ENCODE measurements around the gene ATF7IP. TPM values are rescaled to one million over a fixed set of nuclear protein-coding genes. Genes with fewer than 3 reads are reported as not detected.
"Not testable (repeated sequence)": the region's sequence is repeated elsewhere in the genome, so short reads cannot be mapped to it uniquely, and the experiment has no call there.

ATF7IP gene
- total and polyA plus RNA-seq, 2 experiments from 2014 or later = 42.8 to 100 TPM

DNA sequence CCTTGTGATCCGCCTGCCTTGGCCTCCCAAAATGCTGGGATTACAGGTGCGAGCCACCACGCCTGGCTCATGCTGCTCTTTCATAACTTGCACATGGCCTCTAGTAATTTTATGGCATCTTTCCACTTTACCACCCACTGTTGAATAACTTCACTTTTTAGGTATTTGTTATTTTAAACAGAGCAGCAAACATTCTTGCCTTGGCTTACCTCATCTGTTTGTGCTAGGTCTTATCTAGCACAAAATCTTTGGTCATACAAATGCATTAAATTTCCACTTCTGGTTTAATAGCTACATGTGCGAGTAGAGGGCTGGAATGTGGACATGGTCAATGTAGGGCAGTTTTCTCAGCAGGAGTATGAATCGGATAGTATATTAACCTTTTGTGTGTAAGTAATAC, 38.8 kb upstream of the ATF7IP start:
- Histone ChIP-seq H3K4me3 (no peak overlapping the region), H3K4me1 (ENCODE audit: low read depth) (no peaks in the 10 kb centered on the region), H3K36me3 (no peaks in the 10 kb centered on the region), H3K9me3 (ENCODE audit: low read depth) (no peaks in the 10 kb centered on the region), H3K27me3 (no peaks in the 10 kb centered on the region), H3K27ac (no peak overlapping the region)
- no peak for DNase-seq (ENCODE audit: low read depth in 1 of 2, low spot score in 1 of 2)
- TF ChIP-seq, protein P1, sequence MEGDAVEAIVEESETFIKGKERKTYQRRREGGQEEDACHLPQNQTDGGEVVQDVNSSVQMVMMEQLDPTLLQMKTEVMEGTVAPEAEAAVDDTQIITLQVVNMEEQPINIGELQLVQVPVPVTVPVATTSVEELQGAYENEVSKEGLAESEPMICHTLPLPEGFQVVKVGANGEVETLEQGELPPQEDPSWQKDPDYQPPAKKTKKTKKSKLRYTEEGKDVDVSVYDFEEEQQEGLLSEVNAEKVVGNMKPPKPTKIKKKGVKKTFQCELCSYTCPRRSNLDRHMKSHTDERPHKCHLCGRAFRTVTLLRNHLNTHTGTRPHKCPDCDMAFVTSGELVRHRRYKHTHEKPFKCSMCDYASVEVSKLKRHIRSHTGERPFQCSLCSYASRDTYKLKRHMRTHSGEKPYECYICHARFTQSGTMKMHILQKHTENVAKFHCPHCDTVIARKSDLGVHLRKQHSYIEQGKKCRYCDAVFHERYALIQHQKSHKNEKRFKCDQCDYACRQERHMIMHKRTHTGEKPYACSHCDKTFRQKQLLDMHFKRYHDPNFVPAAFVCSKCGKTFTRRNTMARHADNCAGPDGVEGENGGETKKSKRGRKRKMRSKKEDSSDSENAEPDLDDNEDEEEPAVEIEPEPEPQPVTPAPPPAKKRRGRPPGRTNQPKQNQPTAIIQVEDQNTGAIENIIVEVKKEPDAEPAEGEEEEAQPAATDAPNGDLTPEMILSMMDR (IDR thresholded peaks at IDR 0.05; ENCODE audit: low read depth, low read length) = no peak

DNA sequence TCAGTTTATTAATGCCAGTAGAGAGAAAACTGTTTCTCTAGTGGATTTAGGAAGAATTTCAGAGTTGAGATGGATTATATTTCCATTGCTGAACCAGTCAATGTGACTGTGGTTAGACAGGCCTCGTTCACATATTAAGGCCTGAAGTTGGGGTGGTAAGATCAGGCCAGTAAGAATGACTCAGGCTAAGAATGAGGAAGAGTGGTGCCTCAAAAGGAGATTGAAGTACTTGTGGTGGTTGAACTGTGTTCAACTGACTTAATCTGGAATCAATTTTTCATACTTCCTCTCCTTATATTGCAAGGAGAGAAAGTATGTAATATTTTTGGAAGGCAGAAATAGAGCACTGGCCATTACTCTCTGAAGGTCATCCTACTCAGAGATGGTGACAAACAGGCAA, 37.8 kb upstream of the ATF7IP start:
- no peaks in the 10 kb centered on the region for H3K4me1 ChIP-seq (ENCODE audit: low read depth)
- no peak overlapping the region for H3K27ac ChIP-seq
- no peaks in the 10 kb centered on the region for H3K9me3 ChIP-seq (ENCODE audit: low read depth)
- H3K36me3 ChIP-seq = no peaks in the 10 kb centered on the region
- TF ChIP-seq, protein P1 (IDR thresholded peaks at IDR 0.05; ENCODE audit: low read depth, low read length) = no peak
- no peak overlapping the region for H3K4me3 ChIP-seq
- no peaks in the 10 kb centered on the region for H3K27me3 ChIP-seq
- no peak for DNase-seq (ENCODE audit: low read depth in 1 of 2, low spot score in 1 of 2)

DNA sequence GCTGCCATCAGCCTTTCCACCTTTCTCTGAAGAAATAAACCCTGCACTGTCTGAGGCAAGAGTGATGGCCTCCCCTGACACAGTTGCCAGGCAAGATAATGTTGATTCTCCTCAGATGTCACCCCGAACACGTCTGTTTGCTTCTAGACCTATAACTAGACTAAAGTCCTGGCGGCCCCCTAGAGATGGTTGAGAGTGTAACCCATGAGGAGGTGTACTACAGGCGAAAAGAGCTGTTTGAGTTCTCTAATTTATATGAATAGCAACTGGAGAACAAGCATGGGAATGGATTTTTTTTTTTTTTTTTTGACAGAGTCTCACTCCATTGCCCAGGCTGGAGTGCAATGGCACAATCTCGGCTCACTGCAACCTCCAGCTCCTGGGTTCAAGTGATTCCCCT, 33.0 kb upstream of the ATF7IP start:
- Histone ChIP-seq H3K9me3 (ENCODE audit: low read depth) (no peaks in the 10 kb centered on the region), H3K27ac (no peak overlapping the region), H3K4me3 (no peak overlapping the region), H3K4me1 (ENCODE audit: low read depth) (no peaks in the 10 kb centered on the region), H3K36me3 (no peaks in the 10 kb centered on the region), H3K27me3 (no peaks in the 10 kb centered on the region)
- TF ChIP-seq, protein P1 (IDR thresholded peaks at IDR 0.05; ENCODE audit: low read depth, low read length) = no peak
- no peak for DNase-seq (ENCODE audit: low read depth in 1 of 2, low spot score in 1 of 2)

DNA sequence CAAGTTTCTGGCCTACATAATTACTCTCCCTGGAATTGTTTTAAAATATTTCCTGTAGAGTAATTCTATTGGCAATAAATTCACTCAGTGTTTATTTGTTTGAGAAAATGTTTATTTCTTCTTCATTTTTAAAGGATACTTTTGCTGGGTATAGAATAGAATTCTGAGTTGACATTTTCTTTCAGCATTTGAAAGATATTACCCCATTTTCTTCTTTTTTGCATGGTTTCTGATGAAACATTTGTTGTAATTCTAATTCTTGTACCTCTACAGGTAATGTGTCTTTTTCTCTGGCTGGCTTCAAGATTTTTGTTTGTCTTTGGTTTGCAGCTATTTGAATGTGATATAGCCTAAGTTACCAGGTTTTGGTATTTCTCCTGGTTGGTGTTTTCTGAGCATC, 25.1 kb upstream of the ATF7IP start:
- Histone ChIP-seq H3K27me3 (no peaks in the 10 kb centered on the region), H3K4me3 (no peak overlapping the region), H3K27ac (no peak overlapping the region), H3K4me1 (ENCODE audit: low read depth) (no peaks in the 10 kb centered on the region), H3K36me3 (no peaks in the 10 kb centered on the region), H3K9me3 (ENCODE audit: low read depth) (no peaks in the 10 kb centered on the region)
- TF ChIP-seq, protein P1 (IDR thresholded peaks at IDR 0.05; ENCODE audit: low read depth, low read length) = no peak
- no peak for DNase-seq (ENCODE audit: low read depth in 1 of 2, low spot score in 1 of 2)

DNA sequence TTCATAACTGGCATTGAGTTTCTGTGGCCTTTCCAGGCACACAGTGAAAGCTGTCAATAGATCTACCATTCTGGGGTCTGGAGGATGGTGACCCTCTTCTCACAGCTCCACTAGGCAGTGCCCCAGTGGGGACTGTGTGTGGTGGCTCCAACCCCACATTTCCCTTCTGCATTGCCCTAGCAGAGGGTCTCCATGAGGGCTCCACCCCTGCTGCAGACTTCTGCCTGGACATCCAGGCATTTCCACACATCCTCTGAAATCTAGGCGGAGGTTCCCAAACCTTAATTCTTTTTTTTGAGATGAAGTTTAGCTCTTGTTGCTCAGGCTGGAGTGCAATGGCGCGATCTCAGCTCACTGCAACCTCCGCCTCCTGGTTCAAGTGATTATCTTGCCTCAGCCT, 14.0 kb upstream of the ATF7IP start:
- not testable (repeated sequence) for H3K9me3 ChIP-seq (ENCODE audit: low read depth); DNase-seq (ENCODE audit: low read depth in 1 of 2, low spot score in 1 of 2); H3K27me3 ChIP-seq; H3K27ac ChIP-seq; H3K36me3 ChIP-seq; H3K4me3 ChIP-seq; H3K4me1 ChIP-seq (ENCODE audit: low read depth)

DNA sequence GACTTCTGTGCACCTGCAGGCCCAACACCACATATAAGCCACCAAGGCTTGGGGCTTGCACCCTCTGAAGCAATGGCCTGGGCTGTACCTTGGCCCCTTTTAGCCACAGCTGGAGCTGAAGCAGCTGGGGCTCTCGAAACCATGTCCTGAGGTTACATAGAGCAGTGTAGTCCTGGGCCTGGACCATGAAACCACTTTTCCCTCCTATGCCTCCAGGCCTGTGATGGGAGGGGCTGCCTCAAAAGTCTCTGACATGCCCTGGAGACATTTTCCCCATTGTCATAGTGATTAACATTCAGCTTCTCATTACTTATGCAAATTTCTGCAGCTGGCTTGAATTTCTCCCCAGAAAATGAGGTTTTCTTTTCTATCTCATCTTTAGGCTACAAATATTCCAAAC, 13.4 kb upstream of the ATF7IP start:
- H3K4me1 ChIP-seq (ENCODE audit: low read depth); DNase-seq (ENCODE audit: low read depth in 1 of 2, low spot score in 1 of 2); H3K27me3 ChIP-seq; H3K36me3 ChIP-seq; H3K9me3 ChIP-seq (ENCODE audit: low read depth); H3K27ac ChIP-seq; H3K4me3 ChIP-seq: not testable (repeated sequence)

DNA sequence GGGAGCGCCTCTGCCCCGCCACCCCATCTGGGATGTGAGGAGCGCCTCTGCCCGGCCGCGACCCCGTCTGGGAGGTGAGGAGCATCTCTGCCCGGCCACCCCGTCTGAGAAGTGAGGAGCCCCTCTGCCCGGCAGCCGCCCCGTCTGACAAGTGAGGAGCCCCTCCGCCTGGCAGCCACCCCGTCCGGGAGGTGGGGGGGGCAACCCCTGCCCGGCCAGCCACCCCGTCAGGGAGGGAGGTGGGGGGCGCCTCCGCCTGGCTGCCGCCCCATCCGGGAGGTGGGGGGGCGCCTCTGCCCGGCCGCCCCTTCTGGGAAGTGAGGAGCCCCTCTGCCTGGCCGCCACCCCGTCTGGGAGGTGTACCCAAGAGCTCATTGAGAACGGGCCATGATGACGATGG, 10.8 kb upstream of the ATF7IP start:
- not testable (repeated sequence) for H3K36me3 ChIP-seq; H3K4me1 ChIP-seq (ENCODE audit: low read depth); H3K27me3 ChIP-seq; DNase-seq (ENCODE audit: low read depth in 1 of 2, low spot score in 1 of 2); H3K27ac ChIP-seq; H3K9me3 ChIP-seq (ENCODE audit: low read depth); H3K4me3 ChIP-seq

All from cardiac muscle cell (in vitro differentiated cells and primary cell).